ENCODE results near the gene SUGCT.

DNA sequence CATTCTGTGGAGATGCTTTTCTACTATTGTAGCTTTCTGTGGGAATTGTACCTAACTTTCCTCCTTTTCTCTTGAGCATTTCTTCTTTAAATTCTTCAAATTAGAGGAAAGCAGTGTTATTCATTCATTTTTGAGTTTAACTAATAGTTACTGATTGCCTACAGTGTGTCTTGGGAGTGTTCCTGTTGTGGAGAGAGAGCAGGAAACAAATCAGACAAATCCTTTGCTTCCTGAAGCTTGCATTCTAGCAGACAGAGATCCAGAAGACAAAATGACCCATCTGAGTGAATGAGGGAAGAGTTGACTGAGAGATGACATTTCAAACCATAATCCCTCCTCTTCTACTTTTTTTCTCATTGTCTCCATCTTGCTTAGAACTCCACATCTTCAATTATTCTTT, 170.4 kb downstream of the SUGCT start:
- TF ChIP-seq, protein P1, sequence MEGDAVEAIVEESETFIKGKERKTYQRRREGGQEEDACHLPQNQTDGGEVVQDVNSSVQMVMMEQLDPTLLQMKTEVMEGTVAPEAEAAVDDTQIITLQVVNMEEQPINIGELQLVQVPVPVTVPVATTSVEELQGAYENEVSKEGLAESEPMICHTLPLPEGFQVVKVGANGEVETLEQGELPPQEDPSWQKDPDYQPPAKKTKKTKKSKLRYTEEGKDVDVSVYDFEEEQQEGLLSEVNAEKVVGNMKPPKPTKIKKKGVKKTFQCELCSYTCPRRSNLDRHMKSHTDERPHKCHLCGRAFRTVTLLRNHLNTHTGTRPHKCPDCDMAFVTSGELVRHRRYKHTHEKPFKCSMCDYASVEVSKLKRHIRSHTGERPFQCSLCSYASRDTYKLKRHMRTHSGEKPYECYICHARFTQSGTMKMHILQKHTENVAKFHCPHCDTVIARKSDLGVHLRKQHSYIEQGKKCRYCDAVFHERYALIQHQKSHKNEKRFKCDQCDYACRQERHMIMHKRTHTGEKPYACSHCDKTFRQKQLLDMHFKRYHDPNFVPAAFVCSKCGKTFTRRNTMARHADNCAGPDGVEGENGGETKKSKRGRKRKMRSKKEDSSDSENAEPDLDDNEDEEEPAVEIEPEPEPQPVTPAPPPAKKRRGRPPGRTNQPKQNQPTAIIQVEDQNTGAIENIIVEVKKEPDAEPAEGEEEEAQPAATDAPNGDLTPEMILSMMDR (IDR thresholded peaks at IDR 0.05) = no peak
- no peak for TF ChIP-seq POLR2A (IDR thresholded peaks at IDR 0.05)
